Central memory CD4-positive, alpha-beta T cell (primary cell): ENCODE data around the gene ZNF608.

Experiments
- DNase-seq: peaks from one replicate; pipeline ENCODE4 v3.0.0; 2022

The ZNF608 gene

DNA sequence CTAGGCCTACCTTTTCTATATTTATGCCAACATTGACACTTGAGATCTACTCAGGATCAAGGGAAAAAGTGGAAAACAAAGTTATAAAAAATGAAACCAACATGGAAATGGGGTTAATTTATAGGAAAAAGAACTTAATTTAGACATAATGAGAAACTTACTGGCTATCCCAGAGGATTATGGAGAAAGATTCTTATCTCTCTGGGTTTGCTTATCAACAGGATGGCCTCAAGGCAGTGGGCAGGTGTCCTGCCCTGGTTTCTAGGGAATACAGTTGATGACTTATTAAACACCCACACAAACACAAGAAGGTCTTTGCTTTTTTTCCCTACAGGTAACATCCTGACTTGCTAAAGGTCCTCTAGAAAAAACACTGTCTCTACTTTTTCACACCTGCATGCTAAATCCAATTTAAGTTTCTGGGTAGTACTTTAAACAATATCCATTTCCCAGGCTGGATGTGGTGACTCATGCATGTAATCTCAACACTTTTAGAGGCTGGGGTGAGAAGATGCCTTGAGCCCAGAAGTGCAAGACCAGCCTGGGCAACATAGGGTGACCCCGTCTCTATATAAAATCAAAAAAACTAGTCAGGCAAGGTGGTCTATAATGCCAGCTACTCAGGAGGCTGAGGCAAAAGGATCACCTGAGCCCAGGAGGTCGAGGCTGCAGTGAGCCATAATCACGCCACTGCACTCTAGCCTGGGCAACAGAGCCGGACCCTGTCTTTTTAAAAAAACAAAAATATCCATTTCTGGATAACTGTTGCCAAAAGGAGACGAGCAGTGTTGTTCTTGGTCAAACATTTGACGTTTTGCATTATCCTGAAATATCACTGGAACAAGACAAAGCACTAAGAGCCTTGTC is 6.6 kb upstream of the ZNF608 start:
- no peak for DNase-seq

DNA sequence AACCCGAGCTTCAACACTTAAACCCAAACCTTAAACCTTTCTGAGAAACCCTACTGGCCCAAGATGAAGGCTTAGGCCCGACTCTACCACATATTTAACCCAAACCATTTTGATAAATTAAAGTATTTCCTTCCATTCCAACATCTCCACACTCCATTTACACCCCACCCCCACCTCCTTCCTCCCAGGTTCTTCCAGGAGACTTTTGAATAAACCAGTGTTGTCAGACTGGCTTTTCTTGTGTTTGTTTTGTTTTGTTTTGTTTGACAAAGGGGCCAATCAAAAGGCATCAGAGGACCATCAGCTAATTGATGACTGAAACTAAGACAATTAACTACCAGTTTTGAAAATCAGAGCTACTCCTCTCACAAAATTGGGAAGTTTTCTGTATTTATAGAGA is 4.6 kb upstream of the ZNF608 start:
- DNase-seq: no peak

DNA sequence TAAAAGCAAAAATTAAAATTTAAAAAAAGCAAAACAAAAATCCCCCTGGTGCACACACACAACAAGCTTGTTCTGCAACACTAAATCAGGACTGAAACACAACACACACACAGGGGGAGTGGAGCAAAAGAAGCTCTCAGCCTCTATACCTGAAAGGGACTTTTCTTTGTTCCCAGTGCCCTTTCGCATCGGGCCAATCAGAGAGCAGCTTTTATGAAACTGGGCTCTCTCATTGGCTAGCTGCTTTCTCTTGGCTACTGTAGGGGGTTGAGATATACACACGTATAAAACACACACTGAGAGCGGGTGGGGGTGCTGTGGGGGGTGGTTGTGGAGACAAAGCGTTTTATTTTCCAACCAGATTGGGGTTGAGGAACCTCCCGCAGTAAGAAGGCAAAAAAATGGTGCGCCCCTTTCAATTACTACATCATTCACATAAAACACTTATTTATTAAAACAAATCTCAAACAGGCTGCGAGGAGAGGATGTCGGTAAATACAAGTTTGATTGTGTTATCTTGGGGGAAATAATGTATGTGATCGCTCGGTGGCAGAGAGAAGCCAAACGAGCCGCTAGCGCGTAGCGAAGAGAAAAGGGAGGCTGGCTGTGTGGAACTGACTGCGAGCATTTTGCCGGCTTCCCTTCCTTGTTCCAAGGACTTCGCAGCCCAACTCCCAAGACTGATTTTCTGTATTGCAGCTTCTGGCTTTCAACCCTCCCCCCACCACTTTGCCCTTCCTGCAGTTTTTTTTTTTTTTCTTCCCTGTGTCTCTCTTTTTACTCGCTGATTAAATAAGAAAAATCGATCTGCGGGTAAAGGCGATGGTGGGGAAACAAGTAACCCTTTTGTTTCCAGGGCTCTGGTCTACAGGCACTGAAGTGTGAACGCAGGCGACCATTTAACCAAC is 2.5 kb upstream of the ZNF608 start:
- DNase-seq: no peak

DNA sequence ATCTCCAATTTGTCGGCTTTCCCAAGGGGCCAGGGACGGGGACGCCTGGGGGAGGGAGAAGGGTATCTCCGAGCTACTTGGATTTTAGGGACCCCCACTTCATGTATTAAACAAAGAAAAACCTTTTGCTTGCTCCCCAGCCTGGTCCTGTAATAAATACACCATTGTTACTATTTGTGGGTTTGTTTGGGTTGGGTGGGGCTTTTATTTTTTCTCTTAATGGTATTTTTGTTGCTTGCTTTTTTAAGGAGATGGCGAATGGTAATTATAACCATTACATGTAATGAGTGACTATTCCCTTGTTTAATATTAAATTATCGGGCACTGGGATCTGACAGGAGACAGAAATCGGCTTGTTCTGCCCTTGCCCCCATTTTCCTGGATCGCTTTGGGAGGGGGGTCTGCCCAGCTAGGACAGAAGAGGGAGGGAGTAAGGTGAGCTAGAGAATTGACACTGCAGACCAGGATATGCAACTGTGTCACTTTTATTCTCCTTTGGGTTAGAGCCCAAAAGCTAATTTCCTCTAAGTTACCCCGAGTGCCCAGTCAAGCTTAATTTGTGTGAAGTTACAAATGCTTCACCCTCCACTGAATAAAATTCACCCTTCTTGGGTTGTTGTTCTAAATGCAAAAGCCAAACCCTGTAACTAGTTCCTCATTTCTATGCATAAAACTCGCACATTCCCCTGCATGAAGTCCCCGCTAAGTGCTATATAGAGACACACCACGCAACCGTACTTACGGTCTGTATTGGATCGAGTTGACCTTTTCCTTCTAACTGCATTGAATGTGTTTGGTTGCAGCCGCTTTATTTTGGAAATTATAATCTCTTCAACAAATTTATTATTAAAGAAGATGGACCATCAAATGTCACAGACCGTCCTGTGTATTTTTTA is 1.6 kb upstream of the ZNF608 start:
- no peak for DNase-seq

DNA sequence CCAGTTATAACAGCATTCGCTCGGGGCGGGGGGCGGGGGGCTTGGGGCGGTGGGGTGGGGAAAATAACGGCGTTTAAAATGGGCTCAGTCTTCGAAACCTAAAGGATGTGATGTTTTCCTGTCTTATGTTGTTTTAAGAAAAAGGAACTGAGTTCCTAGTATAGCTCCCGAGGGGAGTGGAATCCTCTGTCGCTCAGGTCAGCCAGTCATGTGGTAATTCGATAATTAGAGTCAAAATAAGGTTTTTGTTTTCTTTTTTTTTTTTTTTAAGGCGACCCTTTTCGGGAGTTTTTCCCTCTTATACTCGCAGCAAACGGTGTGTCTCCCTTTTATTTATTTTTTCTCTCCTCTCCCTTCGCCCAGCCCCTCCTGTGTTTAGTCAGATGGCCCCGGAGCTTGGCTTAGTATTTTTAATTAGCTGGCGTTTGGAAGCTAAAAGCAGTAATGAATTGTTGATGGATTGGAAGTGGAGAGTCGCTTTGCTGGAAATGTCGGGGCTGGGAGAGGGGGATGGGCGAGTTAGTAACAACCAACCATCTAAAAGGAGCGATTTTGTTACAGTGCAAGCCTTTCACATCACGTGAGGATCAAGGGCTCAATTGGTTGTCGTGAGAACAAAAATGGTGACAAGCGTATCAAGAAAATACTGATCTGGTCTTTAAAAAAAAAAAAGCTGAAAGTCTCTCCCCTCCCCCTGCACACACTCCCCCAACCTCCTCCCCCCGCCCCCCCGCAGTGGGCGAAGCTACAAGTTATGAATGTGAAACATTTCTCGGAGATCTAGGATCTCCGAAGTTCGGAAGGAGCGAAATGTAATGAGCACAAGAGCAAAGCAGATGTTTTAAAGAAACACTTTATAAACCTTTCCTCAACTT is 714 bp upstream of the ZNF608 start:
- no peak for DNase-seq

DNA sequence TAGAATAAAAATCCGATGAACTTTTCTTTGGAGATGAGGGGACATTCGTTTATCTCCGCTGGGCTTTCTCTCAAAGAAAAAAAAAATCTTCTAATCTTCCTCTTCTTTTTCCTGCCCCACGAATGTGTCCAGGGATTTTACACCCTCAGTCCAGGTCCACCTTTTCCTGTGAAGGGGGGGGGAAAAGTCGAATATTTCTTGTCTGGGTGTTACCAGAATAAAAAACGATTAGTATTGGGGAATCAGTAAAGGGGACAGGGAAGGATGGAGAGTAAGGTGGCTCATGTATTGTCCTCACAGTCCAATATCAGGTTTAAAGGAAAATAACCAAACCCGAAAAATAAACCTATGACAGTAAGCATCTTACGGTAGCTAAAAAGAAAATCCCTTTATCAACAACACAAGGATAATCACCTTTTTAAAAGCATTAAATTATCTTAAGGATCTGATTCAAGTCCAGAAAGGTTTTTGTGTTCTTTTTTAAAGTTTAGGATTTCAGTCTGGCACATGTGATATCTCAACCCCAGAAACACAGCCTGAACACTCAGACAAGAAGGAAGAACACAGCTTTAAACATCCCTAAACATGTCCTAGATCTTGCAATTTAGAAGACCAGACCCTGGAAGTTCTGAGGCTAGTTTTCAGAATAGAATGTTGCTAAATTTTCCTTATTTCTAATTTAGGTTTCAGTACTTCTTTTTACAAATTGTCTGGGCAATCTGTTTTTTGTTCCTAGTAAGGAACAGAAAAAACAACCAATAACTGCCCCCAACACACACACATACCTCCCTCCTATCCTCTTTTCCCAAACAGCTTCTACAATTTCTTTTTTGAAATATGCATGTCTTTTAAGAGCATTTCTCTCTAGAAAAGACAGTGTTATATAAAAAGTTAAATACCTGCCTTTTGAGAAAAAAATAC is 1.2 kb downstream of the ZNF608 start:
- DNase-seq: no peak

DNA sequence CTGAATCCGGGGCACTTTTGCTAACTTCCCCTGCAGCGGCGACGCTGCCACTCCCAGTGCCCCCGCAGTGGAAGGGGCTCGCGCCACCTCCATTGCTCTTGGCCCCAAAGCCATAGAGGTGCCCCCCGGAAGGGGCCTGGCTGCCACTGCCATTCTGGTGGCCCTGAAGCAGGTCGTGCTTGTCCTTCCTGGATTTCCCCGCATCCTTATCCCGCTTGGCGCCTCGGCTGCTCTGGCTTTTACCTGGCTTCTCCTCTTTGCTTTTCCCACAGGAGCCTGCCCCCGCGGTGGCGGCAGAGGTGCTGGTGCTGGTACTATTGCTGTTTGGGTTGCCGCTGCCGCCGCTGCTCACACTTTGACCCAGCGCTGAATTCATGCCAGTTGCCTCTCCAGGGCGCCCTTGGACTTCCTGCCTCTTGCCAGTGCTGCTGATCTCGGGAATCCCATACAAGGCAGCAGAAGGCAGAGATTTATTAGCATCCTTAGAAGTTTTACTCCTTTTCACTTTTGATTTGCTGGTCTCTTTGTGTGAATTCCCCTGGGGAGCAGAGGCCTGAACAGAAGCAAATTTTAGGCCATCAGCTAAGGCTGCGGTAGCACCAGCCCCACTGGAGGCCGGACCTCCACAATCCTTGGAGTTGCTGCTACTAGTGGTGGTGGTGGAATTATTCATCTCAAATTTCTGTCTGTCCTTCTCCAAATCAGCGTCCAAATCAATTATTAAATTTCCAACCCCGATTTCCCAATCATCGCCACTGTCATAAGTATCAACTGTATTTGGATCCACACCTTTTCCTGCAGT is 2.1 kb downstream of the ZNF608 start:
- DNase-seq: no peak

DNA sequence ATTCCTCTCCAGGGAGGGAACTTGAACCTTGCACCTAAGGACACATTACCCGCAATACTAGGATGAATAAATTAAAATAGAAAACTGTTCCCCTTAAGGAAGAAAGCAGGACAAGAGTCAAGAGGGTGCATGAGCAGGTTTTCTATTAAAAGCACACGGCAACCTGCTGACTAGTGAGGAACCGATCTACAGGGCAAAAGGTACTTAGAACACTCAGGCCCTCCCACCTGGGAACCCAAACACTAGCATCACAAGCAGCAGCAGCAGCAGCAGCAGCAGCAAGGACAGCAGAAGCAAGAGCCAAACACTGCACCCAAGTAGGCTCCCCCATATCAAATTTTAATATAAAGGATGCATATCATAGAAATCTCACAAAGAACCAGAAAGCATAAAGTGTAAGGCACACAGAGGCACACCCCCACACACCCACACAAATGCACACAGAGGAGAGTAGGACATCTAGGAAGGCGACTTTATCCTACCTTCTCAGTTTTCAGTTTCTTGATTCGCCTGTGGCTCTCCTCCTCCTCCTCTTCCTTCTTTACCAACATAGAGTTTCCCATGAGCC is 2.8 kb downstream of the ZNF608 start:
- DNase-seq: no peak

DNA sequence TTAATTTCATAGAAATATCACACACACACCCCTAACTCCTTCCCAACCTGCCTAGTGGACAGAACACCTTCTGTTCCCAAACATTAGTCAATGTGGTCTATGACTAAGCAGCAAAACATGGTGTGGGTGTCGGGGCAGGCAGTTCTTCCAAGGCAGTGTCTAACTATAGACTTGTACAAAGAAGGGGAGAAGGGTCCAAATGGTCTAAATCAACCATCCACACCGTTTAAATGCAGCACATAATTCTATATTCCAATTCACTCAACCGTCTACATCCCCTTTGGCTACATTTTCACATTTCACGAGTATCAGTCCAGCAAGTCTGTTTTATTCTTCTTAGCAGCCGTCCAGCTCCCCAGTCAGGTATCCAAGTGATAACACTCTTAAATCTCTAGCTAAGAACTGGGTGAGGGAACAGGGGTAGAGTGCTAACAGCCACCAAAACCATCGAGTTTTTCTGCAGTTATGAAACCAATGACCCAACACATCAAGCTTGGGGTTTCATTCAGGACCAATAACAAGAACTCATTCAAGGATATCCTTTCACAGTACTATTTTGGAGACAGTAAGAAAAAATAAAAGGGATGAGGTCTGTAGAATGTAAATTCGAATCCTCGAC is 3.3 kb downstream of the ZNF608 start:
- DNase-seq: no peak

DNA sequence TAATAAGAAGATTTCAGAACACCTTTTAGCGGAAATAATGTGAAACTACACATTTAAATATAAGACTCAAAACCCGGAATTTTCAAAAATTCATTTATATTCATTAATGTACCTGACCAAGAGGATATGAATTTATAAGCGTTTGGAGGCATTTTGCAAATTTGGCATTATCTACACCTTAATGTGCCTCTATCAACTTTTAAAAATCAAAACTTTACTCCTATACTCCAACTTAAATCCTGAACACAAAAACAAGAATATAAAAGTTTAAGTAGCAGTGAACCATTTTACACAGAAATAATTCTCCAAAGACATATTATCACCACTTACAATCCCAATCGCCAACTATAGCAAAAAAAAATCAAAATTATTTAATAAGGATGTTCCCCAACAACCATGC is 3.9 kb downstream of the ZNF608 start:
- DNase-seq: no peak

DNA sequence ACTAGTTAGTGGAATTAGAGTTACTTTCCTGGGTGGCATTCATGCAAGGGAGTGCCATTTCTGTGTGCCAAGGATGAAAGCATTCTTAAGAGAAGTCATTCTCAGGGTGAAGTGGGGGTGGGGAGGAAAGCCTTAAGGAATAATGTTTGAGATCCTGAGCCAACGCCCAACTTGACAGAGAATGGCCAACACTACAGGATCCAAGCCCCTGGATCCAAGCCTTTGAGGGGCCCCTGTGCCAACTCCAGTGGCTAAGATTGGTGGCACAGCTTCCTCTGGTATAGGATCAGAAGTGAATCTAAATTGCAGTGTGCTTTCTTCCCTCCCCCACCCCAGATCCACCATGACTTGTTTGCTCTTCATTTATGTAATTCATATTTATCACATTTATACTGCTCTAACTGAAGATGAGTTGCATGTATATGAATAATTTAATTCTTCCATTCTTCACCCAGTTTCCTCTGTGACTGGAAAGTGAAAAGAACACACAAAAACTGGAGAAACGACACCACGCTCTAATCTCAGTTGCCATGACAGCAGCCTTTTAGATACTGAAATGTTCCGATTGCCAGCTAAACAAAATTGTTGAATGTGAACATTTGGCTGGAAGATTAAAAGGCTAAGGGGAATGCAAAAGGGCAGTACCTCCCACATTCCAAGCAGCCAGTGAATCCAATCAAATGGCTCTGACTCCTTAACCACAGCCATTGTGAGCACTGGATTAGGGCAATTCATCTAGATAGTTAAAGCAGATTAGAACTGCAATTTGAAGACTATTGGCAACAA is 4.5 kb downstream of the ZNF608 start:
- DNase-seq: no peak

DNA sequence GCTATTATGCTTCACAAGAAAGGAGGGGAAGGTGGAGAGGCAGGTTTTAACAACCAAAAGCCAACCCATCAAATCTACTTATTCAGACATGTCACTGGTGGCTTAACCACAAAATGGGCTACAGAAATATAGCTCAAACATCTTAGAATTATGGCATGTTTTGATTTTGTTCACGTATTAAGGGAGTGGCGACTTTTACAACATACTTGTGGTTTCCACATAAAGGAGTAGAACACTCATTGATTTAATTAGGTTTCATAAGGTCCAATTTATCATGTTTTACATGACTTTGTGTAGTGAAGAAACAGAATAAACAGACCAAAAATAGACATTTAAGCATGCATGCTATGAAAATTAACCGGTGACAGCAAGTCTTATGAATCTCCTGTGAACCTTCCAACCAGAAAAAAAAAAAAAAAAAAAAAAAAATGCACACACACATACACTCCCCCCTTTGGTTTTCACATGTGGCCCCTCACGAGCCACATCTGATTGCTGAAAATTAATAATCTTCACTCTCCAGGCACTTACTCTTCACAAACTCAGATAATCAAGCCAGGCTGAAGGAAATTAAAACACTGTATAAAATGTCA is 5.4 kb downstream of the ZNF608 start:
- DNase-seq: no peak

DNA sequence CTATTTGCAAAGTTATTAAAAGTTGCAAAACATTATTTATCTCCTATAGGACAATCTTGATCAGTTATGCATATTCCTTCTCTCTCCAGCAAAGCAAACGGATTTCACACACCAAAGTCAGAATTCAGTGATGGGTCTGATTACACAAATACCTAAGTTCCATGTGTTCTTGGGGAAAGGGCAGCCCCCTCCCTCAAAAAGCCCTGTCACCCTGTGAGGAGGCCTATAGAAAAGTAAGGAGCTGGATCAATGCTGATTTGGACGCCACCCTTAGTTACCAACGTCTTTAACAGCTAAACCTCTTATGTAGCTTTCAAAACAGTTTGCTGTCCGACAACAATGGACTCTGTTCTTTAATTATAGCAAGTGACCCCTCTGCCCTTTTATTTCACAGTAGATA is 6.4 kb downstream of the ZNF608 start:
- no peak for DNase-seq

DNA sequence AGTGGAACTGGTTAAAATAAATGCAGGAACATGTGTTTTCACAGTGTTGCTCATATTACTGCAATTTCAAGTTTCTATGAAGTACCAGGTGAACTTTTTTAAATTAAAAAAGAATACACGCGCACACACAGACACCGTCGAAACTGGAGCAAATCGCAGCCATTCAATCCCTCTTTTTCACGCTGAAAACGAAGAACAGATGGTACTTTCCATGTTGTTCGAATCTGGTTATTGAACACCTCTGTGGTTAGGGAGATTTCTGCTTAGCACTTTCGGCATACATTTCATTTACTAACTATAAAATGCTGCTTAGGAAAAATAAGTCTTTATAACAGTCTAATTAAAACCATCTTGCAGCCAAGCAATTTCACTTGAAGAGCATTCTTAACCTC is 6.8 kb downstream of the ZNF608 start:
- no peak for DNase-seq

DNA sequence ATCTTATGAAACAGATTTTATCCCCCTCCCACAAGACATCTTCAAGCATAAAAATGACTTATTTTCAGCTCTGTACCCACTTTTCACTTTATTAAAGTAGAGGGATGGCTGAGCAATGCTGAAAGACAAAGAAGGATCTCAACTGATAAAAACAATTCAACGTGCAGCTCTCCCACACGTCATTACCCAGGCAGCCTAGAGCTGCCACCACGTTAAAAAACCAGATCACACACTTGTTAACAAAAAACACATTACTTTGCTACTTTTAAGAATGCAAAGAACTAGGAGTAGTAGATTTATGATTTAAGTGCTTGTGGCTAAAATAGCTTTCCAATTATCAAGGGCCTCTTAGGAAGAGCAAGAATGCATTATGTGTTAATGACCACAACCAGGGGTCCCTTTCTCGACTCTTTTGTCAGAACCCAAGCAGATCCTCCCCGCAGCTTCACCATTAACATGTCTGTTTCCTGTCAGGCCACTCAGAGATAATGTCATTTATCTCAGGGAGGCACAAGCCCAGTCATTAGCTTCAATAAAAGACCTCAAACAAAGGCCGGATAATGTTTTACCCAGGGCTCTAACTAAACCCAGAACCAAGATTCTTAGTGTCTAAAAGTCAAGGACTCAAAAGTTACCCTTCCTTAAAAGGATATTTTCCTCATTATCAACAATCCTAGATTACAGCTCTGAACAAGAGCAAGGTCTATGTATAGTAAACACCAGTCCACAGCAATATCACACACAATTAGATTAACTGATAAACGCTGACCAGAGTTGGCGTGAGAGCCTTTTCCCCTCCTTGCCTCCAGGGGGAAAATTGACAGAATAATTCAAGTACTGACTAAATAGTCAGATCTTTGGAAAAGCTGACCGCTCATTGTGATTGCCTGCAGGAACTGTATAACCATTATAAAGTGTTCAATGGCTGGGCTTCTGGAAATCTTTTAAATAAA is 7.5 kb downstream of the ZNF608 start:
- DNase-seq: no peak

DNA sequence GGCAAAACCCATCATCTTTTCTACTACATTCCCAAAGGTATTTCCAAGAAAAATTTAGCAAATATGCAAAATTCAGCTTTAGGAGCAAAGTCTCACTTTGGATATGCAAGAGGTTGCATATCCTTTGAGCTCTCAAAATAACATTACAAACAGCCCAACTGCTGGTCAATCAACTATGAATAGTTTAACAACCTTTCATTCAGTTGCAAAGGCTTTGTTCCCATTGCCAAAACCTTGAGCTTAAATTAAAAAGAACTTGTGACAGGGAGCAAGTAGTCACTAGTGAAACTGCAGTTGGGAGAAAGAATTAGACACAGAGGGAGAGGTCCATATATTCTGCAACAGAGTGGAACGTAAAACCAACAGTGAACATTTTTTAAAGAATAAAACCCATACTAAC is 8.8 kb downstream of the ZNF608 start:
- DNase-seq: no peak

DNA sequence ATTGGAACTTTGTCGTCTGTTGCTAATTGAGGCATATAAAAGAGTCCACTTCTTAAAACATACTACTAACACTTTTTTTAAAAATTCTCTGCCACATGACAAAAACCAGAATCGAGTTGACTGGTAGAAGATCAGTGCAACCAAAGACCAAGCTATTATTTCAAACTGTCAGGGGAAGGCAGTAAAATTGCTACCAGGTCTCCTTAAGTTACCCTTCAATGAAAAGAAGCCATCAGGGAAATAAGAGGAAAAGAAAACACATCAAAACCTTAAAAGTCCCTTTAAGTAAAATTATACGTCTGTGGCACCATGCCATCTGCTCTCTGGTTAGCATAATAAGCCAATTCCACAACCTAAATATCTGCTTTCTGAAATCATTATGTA is 9.6 kb downstream of the ZNF608 start:
- DNase-seq: no peak
